AG09309 (cell line): ENCODE results near the gene LRRC51.
"Not testable (repeated sequence)": the region's sequence is repeated elsewhere in the genome, so short reads cannot be mapped to it uniquely, and the experiment has no call there.

Experiments
- DNase-seq: peaks from one replicate; pipeline ENCODE4 v3.0.0-alpha.2; 2010; ENCODE audit warnings: low read depth
- H3K4me3 ChIP-seq: 2 replicates; pipeline ENCODE4 v1.5.1; 2011; ENCODE audit warnings: mild to moderate bottlenecking, low read depth, low read length, moderate library complexity; ENCODE audit not compliant: control insufficient read depth
- CTCF ChIP-seq: IDR thresholded peaks from 2 replicates; pipeline ENCODE4 v1.5.1; 2011; ENCODE audit warnings: mild to moderate bottlenecking, low read depth, low read length, inconsistent platforms; ENCODE audit not compliant: insufficient read depth, control insufficient read depth; ENCODE audit errors: missing control alignments

Gene LRRC51

GRCh38 chr11:72122607-72123006 lies 42.0 kb downstream of the LRRC51 start:
- DNase-seq, result no peak
- TF ChIP-seq CTCF, result no peak
- H3K4me3 ChIP-seq, result no peak overlapping the region

- no peak for TF ChIP-seq CTCF
- DNase-seq, result no peak
- no peak overlapping the region for H3K4me3 ChIP-seq
Measured at GRCh38 chr11:72123117-72123653, 42.5 kb downstream of the LRRC51 start.

- no peak for DNase-seq
- no peak for TF ChIP-seq CTCF
- no peak overlapping the region for H3K4me3 ChIP-seq
Measured at GRCh38 chr11:72124046-72124445, 43.4 kb downstream of the LRRC51 start.

GRCh38 chr11:72125956-72126355 lies 45.3 kb downstream of the LRRC51 start:
- H3K4me3 ChIP-seq, result no peak overlapping the region
- DNase-seq, result no peak
- no peak for TF ChIP-seq CTCF

GRCh38 chr11:72127923-72128322 lies 47.3 kb downstream of the LRRC51 start:
- no peak for TF ChIP-seq CTCF
- no peak overlapping the region for H3K4me3 ChIP-seq
- no peak for DNase-seq

GRCh38 chr11:72129381-72129780 lies 48.7 kb downstream of the LRRC51 start:
- no peak for TF ChIP-seq CTCF
- no peak for DNase-seq

GRCh38 chr11:72132646-72133045 lies 52.0 kb downstream of the LRRC51 start:
- TF ChIP-seq CTCF, result no peak
- H3K4me3 ChIP-seq, result no peak overlapping the region
- no peak for DNase-seq

More at GRCh38 chr11:72129381-72129780, 48.7 kb downstream of the LRRC51 start:
- no peak overlapping the region for H3K4me3 ChIP-seq

- H3K4me3 ChIP-seq, DNase-seq: not testable (repeated sequence)
Measured at GRCh38 chr11:72135473-72135872, 54.8 kb downstream of the LRRC51 start, which contains the start of gene FOLR3. TSS of gene FOLR3 (plus strand) at chr11:72135725. CDS start at chr11:72135953, 228 bp downstream.
